Panc1 (cell line): ENCODE results near the gene LGR4.

ENCODE experiments used
- POLR2AphosphoS5 ChIP-seq: IDR thresholded peaks from 2 replicates; pipeline ENCODE4 v1.6.1; 2012; ENCODE audit warnings: mild to moderate bottlenecking, low read depth, low read length, moderate library complexity
- SIN3A ChIP-seq: IDR thresholded peaks from 2 replicates; pipeline ENCODE4 v1.6.1; 2012; ENCODE audit warnings: low read depth, mild to moderate bottlenecking, low read length, moderate library complexity, borderline replicate concordance; ENCODE audit not compliant: insufficient read depth
- TF ChIP-seq, protein P1 (sequence below): fragments of 450-650 bp; IDR thresholded peaks from 2 replicates; pipeline ENCODE4 v1.5.1; 2017; ENCODE audit warnings: mild to moderate bottlenecking
- TF ChIP-seq, protein P2 (sequence below), 2 experiments: IDR thresholded peaks; 2 replicates each; pipeline ENCODE4 v1.6.1; 2011 to 2012; ENCODE audit warnings: low read depth in 2 of 2, control low read depth in 1 of 2, low read length in 1 of 2, mild to moderate bottlenecking in 1 of 2, moderate library complexity in 1 of 2; ENCODE audit not compliant: insufficient read depth in 1 of 2

DNA sequence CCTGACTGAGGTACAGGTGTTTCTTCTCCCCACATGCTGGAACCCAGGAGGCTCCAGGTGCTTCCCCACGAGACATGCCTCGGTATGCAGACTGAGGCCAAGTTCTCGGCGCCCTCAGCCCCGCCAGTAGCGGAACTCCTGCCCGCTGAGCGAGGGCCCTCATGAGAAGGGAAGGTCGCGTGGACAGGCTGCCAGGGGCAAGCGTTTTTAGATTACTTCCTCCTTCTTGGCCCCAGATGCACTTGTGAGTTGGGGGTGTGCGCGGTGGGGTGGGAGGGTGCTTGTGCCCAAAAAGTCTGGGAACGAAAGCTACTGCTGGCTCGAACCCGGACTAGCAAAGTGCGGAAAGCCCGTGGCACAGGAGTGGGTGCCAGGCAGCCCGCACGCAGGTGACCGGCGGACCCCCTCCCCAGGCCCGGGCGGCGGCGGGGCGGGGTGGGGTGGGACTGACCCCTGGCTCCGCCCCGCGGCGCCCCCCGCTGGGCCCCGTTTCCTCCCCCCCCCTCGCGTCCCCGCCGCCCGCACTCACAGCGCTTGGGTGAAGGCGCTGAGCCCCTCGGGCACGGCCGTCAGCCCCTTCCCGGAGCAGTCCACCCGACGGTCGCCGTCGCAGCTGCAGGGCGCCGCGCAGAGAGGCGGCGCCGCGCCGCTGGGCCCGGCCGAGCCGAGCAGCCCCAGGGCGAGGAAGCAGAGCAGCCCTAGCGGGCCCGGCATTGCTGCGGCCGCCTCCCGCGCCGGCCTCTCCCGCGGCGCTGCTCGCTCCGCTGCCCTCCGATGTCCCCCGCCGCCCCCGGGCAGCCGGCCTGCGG is 797 bp downstream of the LGR4 start:
- TF ChIP-seq, protein P1, sequence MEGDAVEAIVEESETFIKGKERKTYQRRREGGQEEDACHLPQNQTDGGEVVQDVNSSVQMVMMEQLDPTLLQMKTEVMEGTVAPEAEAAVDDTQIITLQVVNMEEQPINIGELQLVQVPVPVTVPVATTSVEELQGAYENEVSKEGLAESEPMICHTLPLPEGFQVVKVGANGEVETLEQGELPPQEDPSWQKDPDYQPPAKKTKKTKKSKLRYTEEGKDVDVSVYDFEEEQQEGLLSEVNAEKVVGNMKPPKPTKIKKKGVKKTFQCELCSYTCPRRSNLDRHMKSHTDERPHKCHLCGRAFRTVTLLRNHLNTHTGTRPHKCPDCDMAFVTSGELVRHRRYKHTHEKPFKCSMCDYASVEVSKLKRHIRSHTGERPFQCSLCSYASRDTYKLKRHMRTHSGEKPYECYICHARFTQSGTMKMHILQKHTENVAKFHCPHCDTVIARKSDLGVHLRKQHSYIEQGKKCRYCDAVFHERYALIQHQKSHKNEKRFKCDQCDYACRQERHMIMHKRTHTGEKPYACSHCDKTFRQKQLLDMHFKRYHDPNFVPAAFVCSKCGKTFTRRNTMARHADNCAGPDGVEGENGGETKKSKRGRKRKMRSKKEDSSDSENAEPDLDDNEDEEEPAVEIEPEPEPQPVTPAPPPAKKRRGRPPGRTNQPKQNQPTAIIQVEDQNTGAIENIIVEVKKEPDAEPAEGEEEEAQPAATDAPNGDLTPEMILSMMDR, result no peak
- no peak for TF ChIP-seq POLR2AphosphoS5
- TF ChIP-seq, protein P2, sequence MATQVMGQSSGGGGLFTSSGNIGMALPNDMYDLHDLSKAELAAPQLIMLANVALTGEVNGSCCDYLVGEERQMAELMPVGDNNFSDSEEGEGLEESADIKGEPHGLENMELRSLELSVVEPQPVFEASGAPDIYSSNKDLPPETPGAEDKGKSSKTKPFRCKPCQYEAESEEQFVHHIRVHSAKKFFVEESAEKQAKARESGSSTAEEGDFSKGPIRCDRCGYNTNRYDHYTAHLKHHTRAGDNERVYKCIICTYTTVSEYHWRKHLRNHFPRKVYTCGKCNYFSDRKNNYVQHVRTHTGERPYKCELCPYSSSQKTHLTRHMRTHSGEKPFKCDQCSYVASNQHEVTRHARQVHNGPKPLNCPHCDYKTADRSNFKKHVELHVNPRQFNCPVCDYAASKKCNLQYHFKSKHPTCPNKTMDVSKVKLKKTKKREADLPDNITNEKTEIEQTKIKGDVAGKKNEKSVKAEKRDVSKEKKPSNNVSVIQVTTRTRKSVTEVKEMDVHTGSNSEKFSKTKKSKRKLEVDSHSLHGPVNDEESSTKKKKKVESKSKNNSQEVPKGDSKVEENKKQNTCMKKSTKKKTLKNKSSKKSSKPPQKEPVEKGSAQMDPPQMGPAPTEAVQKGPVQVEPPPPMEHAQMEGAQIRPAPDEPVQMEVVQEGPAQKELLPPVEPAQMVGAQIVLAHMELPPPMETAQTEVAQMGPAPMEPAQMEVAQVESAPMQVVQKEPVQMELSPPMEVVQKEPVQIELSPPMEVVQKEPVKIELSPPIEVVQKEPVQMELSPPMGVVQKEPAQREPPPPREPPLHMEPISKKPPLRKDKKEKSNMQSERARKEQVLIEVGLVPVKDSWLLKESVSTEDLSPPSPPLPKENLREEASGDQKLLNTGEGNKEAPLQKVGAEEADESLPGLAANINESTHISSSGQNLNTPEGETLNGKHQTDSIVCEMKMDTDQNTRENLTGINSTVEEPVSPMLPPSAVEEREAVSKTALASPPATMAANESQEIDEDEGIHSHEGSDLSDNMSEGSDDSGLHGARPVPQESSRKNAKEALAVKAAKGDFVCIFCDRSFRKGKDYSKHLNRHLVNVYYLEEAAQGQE (IDR thresholded peaks at IDR 0.05; ENCODE audit: insufficient read depth in 1 of 2, low read depth in 2 of 2, low read length in 1 of 2), result no peak
- TF ChIP-seq SIN3A, result no peak; the same call in 1 of the 2 replicates
